Right renal cortex interstitium (tissue), 3 donors: ENCODE results near the gene CSTPP1. TPM values are rescaled to one million over a fixed set of nuclear protein-coding genes. Genes with fewer than 3 reads are reported as not detected.

Experiments used
- DNase-seq, 3 donors: peaks; one replicate each; pipeline ENCODE4 v3.0.0-alpha.2; 2013; ENCODE audit warnings: low read depth in 3 of 3, low spot score in 2 of 3
- polyA plus RNA-seq, 3 donors: library from polyadenylated mRNA; unstranded; fragments of 120-200 nt; gene quantifications; one replicate each; pipeline ENCODE4 v1.2.1, GENCODE V29; 2013; ENCODE audit not compliant: insufficient read length in 3 of 3

CSTPP1 gene
- polyA plus RNA-seq, 3 donors: 56.8 to 58.1 (median 57.1) TPM

GRCh38 chr11:47028195-47029093 is 91.9 kb downstream of the CSTPP1 start:
- no peak for DNase-seq

- DNase-seq: no peak
These were observed 96.9 kb downstream of the CSTPP1 start for GRCh38 chr11:47033439-47033838.

GRCh38 chr11:47034091-47034490 is 97.5 kb downstream of the CSTPP1 start:
- no peak for DNase-seq

- no peak for DNase-seq
These were observed 98.5 kb downstream of the CSTPP1 start for GRCh38 chr11:47035108-47035507.

- DNase-seq: no peak
These were observed 107.6 kb downstream of the CSTPP1 start for GRCh38 chr11:47044119-47044518.

GRCh38 chr11:47047972-47048371 is 111.4 kb downstream of the CSTPP1 start:
- no peak for DNase-seq

- DNase-seq: no peak
These were observed 113.7 kb downstream of the CSTPP1 start for GRCh38 chr11:47050284-47050683.

GRCh38 chr11:47051217-47051616 is 114.7 kb downstream of the CSTPP1 start:
- DNase-seq: no peak

GRCh38 chr11:47052165-47052564 is 115.6 kb downstream of the CSTPP1 start:
- no peak for DNase-seq

- no peak for DNase-seq
These were observed 116.0 kb downstream of the CSTPP1 start for GRCh38 chr11:47052576-47052975.

GRCh38 chr11:47055534-47055933 is 119.0 kb downstream of the CSTPP1 start:
- no peak for DNase-seq

GRCh38 chr11:47056261-47056915 is 119.8 kb downstream of the CSTPP1 start:
- DNase-seq: no peak

- no peak for DNase-seq
These were observed 120.8 kb downstream of the CSTPP1 start for GRCh38 chr11:47057365-47057764.

GRCh38 chr11:47060807-47061206 is 124.2 kb downstream of the CSTPP1 start:
- DNase-seq: no peak

GRCh38 chr11:47061429-47062178 is 125.0 kb downstream of the CSTPP1 start:
- DNase-seq: no peak

- no peak for DNase-seq
These were observed 126.2 kb downstream of the CSTPP1 start for GRCh38 chr11:47062736-47063135.

GRCh38 chr11:47067401-47067800 is 130.8 kb downstream of the CSTPP1 start:
- no peak for DNase-seq

- DNase-seq: no peak
These were observed 134.2 kb downstream of the CSTPP1 start for GRCh38 chr11:47070769-47071168.

GRCh38 chr11:47071341-47071740 is 134.8 kb downstream of the CSTPP1 start:
- no peak for DNase-seq

GRCh38 chr11:47071791-47072261 is 135.3 kb downstream of the CSTPP1 start:
- peak in 1 of 3 donors; percentile 6 for DNase-seq
